Inflammatory macrophage treated with lipopolysaccharide for 4 hours (primary cell): ENCODE measurements around the gene ZC3H8.

Experiments
- DNase-seq: peaks from one replicate; pipeline ENCODE4 v3.0.0-alpha.2; 2020

ZC3H8 gene

DNA sequence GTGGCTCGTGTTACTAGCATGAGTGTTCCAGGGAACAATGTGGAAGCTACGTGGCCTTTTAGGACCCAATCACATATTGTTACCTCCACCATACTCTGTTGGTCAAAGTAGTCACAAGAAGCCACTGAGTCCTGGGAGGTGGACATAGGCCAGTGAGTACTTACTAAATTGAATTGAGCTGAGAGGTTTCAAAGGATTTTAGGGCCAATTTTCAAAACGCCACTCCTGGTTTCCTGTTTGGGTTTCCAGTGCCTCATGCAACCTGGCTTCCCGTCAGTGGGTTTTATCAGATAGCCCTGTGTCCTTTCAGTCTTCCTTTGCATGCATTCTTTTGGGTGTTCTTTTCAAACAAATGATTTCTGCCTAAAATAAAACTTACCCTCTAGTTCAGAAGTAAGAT is 60.4 kb downstream of the ZC3H8 start:
- DNase-seq, result no peak

DNA sequence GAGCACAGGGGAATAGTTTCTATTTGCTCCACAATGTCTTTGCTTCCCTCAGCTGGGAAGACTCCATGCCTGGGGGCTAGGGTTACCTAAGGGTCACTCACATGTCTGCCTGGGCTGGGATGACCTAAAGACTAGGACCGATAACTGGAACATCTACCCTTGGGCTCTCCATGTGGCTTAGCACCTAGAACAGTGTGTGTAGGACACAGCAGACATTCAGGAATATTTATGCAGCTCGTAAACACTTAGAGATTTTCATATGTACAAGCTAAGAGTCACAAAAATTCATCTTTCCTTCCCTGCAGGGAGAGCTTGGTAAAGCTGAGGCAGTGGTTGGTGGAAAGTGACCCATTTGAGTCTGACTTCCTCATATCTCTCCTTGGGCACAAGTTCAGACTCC is 60.8 kb downstream of the ZC3H8 start:
- no peak for DNase-seq

- DNase-seq, result no peak
Observed at GRCh38 chr2:112189001-112189556, 65.8 kb downstream of the ZC3H8 start.

DNA sequence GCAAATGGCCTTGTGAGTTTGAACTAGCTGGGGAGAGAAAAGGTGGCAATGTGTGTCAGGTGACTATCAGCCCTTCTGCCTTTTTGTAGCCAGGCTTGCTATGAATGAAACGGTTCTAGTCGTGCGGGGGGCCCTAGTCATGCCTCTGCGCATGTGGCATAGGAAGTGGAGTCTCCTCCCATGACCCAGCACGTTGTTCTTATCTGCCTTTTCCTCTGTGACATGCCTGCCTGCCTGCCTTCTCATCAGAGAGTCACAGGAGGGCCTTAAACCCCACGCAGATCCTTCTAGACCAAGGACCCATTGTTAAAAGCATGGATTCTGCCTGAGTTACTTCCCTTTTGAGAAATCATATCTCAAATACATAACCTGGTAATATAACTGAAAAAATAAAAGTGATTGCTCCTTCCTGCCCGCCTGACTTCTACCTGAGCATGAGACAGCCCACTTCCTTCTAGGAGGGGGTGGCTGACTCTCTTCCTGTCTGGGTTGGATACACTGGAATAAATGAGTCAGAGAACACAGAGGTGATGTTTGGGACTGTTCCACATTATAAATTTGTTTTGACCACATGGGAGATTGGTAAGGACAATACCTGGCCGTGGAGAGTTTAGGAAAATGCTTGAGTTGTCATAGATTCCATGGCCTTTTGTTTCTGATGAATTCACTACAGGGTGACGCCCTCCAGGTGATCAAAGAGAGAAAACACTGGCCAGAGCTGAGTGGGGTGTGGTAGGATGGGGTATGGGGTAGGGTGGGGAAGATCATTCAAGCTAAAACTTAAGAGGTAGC is 66.8 kb downstream of the ZC3H8 start:
- no peak for DNase-seq

GRCh38 chr2:112187046-112187715 is 67.7 kb downstream of the ZC3H8 start:
- no peak for DNase-seq

DNA sequence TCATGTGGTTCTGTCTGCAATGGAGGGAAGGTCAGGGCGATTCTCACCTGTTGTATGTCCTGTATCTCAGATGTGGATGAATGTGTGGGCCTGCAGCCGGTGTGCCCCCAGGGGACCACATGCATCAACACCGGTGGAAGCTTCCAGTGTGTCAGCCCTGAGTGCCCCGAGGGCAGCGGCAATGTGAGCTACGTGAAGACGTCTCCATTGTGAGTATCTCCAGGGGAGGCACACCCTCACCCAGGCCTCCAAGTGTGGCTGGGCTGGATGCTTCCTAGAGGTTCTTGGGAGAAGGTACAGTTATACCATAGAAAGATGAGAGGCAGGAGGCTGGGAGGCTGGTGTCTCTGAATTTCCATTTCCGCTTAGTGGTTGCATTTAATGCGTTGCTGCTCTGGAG is 69.7 kb downstream of the ZC3H8 start:
- no peak for DNase-seq

DNA sequence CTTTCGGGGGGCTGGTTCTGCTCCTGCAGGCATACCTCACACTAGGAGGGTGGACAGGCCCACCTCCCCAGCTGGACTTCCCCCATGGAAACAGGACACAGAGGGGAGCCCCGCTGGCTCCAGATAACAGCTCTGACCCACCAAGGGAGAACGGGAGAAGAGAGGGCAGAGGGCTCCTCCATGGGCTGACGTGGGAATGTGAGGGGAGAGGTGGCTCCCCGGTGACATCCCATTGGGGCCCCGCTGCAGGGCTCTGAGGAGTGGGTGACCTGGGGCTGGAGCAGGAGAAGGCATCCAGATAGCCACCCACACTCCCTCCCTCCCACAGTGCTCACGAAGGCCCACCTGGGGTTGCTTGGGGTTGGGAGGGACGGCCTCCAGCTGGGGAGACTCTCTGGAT is 70.7 kb downstream of the ZC3H8 start:
- no peak for DNase-seq

DNA sequence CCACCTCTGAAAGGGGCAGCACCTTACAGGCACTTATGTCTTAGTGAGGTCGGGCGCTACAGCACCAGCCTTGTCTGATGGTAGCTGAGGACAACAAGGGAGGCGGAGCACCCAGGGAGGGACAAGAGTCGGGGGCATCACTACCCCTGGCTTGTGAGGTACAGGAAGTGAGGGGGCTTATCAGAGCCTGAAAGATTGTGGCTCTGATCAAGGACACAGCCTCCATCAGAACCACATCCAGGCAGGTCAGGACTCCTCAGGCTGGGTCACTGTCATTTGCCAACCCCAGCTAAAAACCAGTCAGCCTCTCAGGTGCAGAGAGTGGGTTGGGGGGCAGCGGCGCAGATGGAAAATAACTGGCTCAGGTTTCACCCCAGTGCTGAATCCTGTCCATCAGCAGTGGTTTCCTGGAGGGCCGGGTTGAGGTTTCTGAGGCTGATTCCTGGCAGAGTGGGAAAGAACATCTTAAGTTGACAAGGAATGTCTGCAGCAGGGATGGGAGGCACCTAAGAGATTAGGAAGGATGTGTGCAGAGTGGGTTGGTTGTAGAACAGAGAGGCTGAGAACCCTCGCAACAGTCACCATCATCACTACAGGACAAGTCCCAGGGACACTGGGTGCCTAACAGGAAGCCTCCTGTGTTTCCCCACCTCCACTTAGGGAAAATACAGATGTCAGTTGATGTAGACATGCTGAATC is 71.4 kb downstream of the ZC3H8 start:
- no peak for DNase-seq

DNA sequence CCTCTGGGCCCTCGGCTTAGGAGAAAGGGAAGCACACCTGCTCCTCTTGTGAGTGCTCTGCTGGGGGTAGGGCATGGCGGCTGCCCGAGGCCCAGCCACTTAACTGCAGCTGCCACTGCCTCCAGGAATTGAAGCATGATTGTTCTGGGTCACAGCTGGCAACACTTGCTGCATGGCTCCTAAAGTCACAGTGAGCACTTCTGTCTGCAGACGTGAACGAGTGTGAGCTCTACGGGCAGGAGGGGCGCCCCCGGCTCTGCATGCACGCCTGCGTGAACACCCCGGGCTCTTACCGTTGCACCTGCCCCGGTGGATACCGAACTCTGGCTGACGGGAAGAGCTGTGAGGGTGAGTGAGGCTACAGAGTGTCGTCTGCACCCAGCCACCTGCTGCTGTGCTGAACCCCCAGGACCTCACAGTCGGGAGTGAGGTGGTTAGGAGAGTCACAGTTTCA is 72.2 kb downstream of the ZC3H8 start:
- DNase-seq, result no peak

- no peak for DNase-seq
Observed at GRCh38 chr2:112181571-112182290, 73.1 kb downstream of the ZC3H8 start.

- no peak for DNase-seq
Observed at GRCh38 chr2:112175958-112176573, 78.8 kb downstream of the ZC3H8 start.

- no peak for DNase-seq
Observed at GRCh38 chr2:112175333-112175732, 79.5 kb downstream of the ZC3H8 start.

DNA sequence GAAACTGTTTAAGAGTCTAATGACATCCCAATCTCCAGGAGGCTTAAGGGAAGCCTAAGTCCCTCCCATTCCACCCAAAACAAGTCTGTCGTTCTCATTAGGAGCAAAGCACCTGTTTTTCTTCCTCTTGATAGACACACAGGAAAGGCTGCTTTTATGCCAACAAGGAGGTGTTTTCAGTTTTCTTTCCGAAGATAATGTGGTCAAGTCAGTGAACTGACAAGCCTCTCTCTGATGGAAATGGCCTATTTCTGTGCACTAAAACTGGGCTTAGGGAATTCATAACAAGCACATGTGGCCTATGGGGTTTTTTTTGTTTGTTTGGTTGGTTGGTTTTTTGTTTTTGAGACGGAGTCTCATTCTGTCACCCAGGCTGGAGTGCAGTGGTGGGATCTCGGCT is 80.5 kb downstream of the ZC3H8 start:
- DNase-seq, result no peak

GRCh38 chr2:112173646-112174319 is 81.1 kb downstream of the ZC3H8 start:
- DNase-seq, result no peak

GRCh38 chr2:112170495-112170894 is 84.3 kb downstream of the ZC3H8 start:
- DNase-seq, result no peak

DNA sequence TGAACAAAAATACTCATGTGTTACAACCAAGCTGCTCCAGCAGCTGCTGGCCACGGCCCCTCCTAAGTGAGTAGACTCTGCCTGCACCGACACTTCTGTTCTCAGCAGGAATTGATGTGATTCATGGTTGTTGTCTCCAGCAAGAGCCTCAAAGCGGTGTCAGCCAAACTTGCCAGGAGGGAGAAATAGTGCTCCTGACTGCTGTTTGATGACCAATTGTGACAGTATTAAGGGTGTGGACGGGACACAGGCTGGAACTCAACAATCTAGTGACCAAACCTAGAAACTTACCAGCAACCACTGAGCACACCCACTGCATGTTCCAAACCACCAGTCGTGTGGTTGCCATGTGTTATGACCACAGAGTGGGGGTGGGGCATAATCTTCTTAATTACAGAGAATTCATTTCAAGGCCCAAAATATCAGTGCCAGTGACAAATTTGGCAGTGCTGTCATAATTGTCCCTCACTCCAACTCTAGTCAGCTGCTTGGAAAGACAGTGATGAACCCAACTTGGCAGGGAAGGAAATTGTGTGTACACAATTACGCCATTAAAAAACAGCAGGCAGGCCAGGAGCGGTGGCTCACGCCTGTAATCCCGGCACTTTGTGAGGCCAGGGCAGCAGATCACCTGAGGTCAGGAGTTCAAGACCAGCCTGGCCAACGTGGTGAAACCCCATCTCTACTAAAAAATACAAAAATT is 86.3 kb downstream of the ZC3H8 start:
- DNase-seq, result no peak

GRCh38 chr2:112166806-112167499 is 87.9 kb downstream of the ZC3H8 start:
- DNase-seq, result no peak

- DNase-seq, result no peak
Observed at GRCh38 chr2:112165296-112165695, 89.5 kb downstream of the ZC3H8 start.

DNA sequence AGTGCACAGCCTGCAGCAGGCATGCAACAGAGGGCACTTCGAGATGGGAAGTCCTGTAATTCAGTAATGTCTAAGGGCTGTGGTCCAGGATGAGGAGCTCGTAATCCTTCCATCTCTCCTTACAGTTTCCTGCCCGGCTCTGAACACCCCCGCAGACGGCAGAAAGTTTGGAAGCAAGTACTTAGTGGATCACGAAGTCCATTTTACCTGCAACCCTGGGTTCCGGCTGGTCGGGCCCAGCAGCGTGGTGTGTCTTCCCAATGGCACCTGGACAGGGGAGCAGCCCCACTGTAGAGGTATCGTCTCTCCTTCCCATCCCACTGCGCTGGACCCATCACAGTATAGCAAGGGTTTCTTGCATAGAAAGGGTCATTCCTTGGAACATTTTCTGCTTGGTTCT is 90.0 kb downstream of the ZC3H8 start:
- DNase-seq, result no peak

DNA sequence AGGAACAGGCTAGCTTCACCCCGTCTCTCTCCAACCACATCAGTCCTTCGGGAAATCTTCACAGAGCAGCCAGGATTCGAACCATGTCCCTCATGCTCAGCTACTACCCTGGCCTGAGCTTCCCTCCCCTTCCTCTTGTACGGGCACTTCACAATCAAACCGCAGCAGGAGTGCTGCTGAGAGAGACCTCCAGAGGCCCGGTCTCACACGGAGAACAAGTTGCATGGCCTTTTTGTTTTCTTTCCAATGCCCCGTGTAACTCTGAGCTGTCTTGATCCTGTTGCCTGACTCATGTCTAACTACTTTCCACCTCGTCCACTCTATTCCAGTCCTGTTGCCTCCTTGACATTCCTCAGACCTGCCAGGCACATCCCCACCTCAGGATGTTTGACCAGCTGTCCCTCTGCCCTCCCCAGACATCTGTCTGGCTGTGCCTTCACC is 91.3 kb downstream of the ZC3H8 start:
- DNase-seq, result no peak
